Measurements from ENCODE around the gene FBXO36. TPM values are rescaled to one million over a fixed set of nuclear protein-coding genes. Genes with fewer than 3 reads are reported as not detected.

FBXO36 gene
- total RNA-seq, 4 donors from 2014 or later = 2.7 to 7.3 (median 4.2) TPM

GRCh38 chr2:229931241-229931640 lies 8.9 kb downstream of the FBXO36 start:
- Histone ChIP-seq H3K9me3 (peaks cover 0 to 3% (median 0%) of the 10 kb centered on the region in 4 donors), H3K36me3 (peaks cover 0 to 26% (median 0%) of the 10 kb centered on the region in 3 donors), H3K27ac (no peak overlapping the region), H3K4me3 (no peak overlapping the region), H3K4me1 (no peaks in the 10 kb centered on the region), H3K27me3 (no peaks in the 10 kb centered on the region)
- 94% methylated on average over 5 of the region's 5 CpGs for WGBS, 2 donors
- TF ChIP-seq, protein P1, sequence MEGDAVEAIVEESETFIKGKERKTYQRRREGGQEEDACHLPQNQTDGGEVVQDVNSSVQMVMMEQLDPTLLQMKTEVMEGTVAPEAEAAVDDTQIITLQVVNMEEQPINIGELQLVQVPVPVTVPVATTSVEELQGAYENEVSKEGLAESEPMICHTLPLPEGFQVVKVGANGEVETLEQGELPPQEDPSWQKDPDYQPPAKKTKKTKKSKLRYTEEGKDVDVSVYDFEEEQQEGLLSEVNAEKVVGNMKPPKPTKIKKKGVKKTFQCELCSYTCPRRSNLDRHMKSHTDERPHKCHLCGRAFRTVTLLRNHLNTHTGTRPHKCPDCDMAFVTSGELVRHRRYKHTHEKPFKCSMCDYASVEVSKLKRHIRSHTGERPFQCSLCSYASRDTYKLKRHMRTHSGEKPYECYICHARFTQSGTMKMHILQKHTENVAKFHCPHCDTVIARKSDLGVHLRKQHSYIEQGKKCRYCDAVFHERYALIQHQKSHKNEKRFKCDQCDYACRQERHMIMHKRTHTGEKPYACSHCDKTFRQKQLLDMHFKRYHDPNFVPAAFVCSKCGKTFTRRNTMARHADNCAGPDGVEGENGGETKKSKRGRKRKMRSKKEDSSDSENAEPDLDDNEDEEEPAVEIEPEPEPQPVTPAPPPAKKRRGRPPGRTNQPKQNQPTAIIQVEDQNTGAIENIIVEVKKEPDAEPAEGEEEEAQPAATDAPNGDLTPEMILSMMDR (IDR thresholded peaks at IDR 0.05) = no peak
- TF ChIP-seq EP300 (IDR thresholded peaks at IDR 0.05) (no peak), POLR2A (IDR thresholded peaks at IDR 0.05) (no peak)
- no peak for DNase-seq (ENCODE audit: low spot score in 2 of 2)

- H3K36me3 ChIP-seq = peaks cover 0 to 26% (median 0%) of the 10 kb centered on the region in 3 donors
- no peaks in the 10 kb centered on the region for H3K27me3 ChIP-seq
- H3K27ac ChIP-seq = no peak overlapping the region
- H3K4me3 ChIP-seq = no peak overlapping the region
- H3K9me3 ChIP-seq = peaks cover 0 to 3% (median 0%) of the 10 kb centered on the region in 4 donors
- DNase-seq (ENCODE audit: low spot score in 2 of 2) = no peak
- H3K4me1 ChIP-seq = no peaks in the 10 kb centered on the region
- WGBS, 2 donors = 87% methylated on average over 4 of the region's 4 CpGs
- no peak for TF ChIP-seq EP300 (IDR thresholded peaks at IDR 0.05)
- TF ChIP-seq, protein P1 (IDR thresholded peaks at IDR 0.05) = no peak
- TF ChIP-seq POLR2A (IDR thresholded peaks at IDR 0.05) = no peak
These were observed 15.2 kb downstream of the FBXO36 start for GRCh38 chr2:229937537-229937936.

DNA sequence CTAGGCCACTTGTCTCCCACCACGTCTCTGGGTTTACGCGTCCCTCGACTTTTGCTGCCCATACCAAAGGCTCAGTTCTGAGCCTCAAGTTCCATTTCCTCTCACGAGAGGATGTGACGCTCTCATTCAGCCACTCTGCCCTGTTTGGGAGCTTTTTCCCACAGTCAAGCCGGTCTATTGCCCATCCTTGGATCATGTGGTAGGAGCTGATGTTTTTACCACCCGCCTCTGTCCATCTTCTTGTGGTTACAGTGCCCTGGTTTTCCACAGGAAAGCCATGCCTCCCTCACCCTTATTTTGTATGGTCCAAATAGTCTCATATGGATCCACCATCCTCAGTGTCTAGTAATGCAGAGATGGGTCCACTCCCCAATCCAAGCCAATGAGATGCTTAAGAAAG lies 20.4 kb downstream of the FBXO36 start:
- no peaks in the 10 kb centered on the region for H3K9me3 ChIP-seq
- H3K36me3 ChIP-seq = peaks cover 0 to 6% (median 0%) of the 10 kb centered on the region in 3 donors
- H3K27me3 ChIP-seq = no peaks in the 10 kb centered on the region
- no peak overlapping the region for H3K27ac ChIP-seq
- DNase-seq (ENCODE audit: low spot score in 2 of 2) = no peak
- H3K4me3 ChIP-seq = no peak overlapping the region
- TF ChIP-seq POLR2A (IDR thresholded peaks at IDR 0.05) = no peak
- TF ChIP-seq, protein P1 (IDR thresholded peaks at IDR 0.05) = no peak
- WGBS, 2 donors = 95% methylated on average over 8 of the region's 8 CpGs
- no peaks in the 10 kb centered on the region for H3K4me1 ChIP-seq

DNA sequence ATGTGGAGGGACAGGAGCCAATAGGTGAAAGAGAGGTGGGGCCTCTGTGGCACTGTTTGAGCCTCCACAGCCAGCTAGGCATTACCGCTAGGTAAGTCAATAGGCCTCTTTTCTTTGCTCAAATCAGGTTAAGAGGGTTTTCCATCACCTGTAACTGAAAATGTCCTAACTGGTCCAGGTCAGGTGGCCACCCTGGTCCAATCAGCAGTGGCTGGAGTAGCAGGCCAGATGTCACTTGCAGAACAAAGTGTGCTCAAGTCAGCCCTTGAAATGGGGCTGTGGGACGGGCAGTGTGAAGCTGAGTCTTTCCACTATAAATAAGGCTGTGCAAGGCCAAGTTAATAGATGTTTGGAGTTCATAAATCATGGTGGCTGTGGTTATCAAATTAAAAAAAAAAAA lies 20.9 kb downstream of the FBXO36 start:
- WGBS, 2 donors = 98 to 100% methylated on average over 2 of the region's 2 CpGs
- H3K27ac ChIP-seq = no peak overlapping the region
- peaks cover 0 to 6% (median 0%) of the 10 kb centered on the region in 3 donors for H3K36me3 ChIP-seq
- H3K4me1 ChIP-seq = no peaks in the 10 kb centered on the region
- TF ChIP-seq, protein P1 (IDR thresholded peaks at IDR 0.05) = no peak
- no peak for TF ChIP-seq EP300 (IDR thresholded peaks at IDR 0.05)
- no peak for TF ChIP-seq POLR2A (IDR thresholded peaks at IDR 0.05)
- no peak overlapping the region for H3K4me3 ChIP-seq
- no peaks in the 10 kb centered on the region for H3K9me3 ChIP-seq
- no peak for DNase-seq (ENCODE audit: low spot score in 2 of 2)
- H3K27me3 ChIP-seq = no peaks in the 10 kb centered on the region

GRCh38 chr2:229943770-229944449 lies 21.6 kb downstream of the FBXO36 start:
- H3K27ac ChIP-seq = no peak overlapping the region
- peaks cover 0 to 6% (median 0%) of the 10 kb centered on the region in 3 donors for H3K36me3 ChIP-seq
- H3K27me3 ChIP-seq = no peaks in the 10 kb centered on the region
- peaks cover 0 to 3% (median 0%) of the 10 kb centered on the region in 4 donors for H3K9me3 ChIP-seq
- no peak for DNase-seq (ENCODE audit: low spot score in 2 of 2)
- H3K4me1 ChIP-seq = no peaks in the 10 kb centered on the region
- whole genome bisulfite sequencing, 2 donors = 79% methylated on average over 5 of the region's 5 CpGs
- H3K4me3 ChIP-seq = no peak overlapping the region
- TF ChIP-seq POLR2A (IDR thresholded peaks at IDR 0.05) (no peak), EP300 (IDR thresholded peaks at IDR 0.05) (no peak)
